K562 (cell line): ENCODE measurements around the gene NAGPA. TPM values are rescaled to one million over a fixed set of nuclear protein-coding genes. Genes with fewer than 3 reads are reported as not detected.

ENCODE experiments used
- CBX8 ChIP-seq: fragments of 200-600 bp; sonication (generic); IDR thresholded peaks from 2 replicates; pipeline ENCODE4 v1.6.1; 2012; ENCODE audit warnings: borderline replicate concordance, mixed run types, low read depth, mild to moderate bottlenecking, moderate library complexity, mixed read lengths, low read length, control low read depth, inconsistent platforms; ENCODE audit not compliant: poor library complexity, severe bottlenecking; ENCODE audit errors: extremely low read depth
- HSF4 ChIP-seq: fragments of 250-450 bp; sonication (Bioruptor Pico); IDR thresholded peaks from 2 replicates; pipeline ENCODE4 v2.1.2; 2022; ENCODE audit warnings: mild to moderate bottlenecking, moderate library complexity, borderline replicate concordance
- MNT ChIP-seq, 2 experiments: fragments of 450-650 bp; conservative IDR thresholded peaks; 2 replicates each; pipeline ENCODE4 v1.6.1; 2017; ENCODE audit warnings: mild to moderate bottlenecking in 2 of 2, moderate library complexity in 2 of 2
- SMARCB1 ChIP-seq: IDR thresholded peaks from 2 replicates; pipeline ENCODE4 v1.6.1; 2011; ENCODE audit warnings: improper control_type of control experiment, low read depth; ENCODE audit not compliant: insufficient read length
- SMARCE1 ChIP-seq: fragments of 450-650 bp; IDR thresholded peaks from 2 replicates; pipeline ENCODE4 v1.7.1; 2016; ENCODE audit warnings: mild to moderate bottlenecking
- ZNF318 ChIP-seq, 2 experiments: fragments of 450-650 bp; IDR thresholded peaks; 2 replicates each; pipeline ENCODE4 v1.6.1; 2016; ENCODE audit warnings: mild to moderate bottlenecking in 2 of 2, borderline replicate concordance in 1 of 2, low read depth in 1 of 2, moderate library complexity in 1 of 2
- ZNF583 ChIP-seq: fragments of 250-450 bp; sonication (Bioruptor Pico); IDR thresholded peaks from 2 replicates; pipeline ENCODE4 v1.4.0; 2020
- polyA plus RNA-seq, 8 experiments: library from polyadenylated mRNA; depleted of rRNA in 4 of 8; stranded (reverse) in 5 of 8; unstranded in 3 of 8; fragments of >200 nt; fragmentation: Nextera tagmentation in 2 of 8; fragmentation: Illumina TruSeq in 1 of 8; extraction: Ambion mirVana in 2 of 8; extraction: Trizol in 1 of 8; gene quantifications; 2 replicates each; pipeline versions ENCODE4 v1.2.1 to v1.2.3, GENCODE V29; 2011 to 2014; ENCODE audit warnings: inconsistent platforms in 1 of 8, missing spikeins in 1 of 8
- total RNA-seq, 7 experiments: library from RNA; depleted of rRNA in 6 of 7; stranded (reverse); fragments of >200 nt in 6 of 7; fragmentation: Illumina TruSeq in 2 of 7; extraction: Trizol in 2 of 7; gene quantifications; 2 replicates each; pipeline versions ENCODE4 v1.2.1 to v1.2.3, GENCODE V29; 2011 to 2021; ENCODE audit warnings: low replicate concordance in 1 of 7

The NAGPA gene
- total and polyA plus RNA-seq, 9 of the 15 experiments (the other 6 are each of a cell fraction or from before 2014, with no cell fraction given): 0.15 to 12.7 (median 4.6) TPM

GRCh38 chr16:4987250-4987579, 46.5 kb downstream of the NAGPA start (continued):
- TF ChIP-seq CBX8: no peak
- no peak for TF ChIP-seq SMARCE1
- no peak for TF ChIP-seq HSF4 (CRISPR knock-in tag)
- no peak for TF ChIP-seq SMARCB1
- no peak for TF ChIP-seq ZNF583
- no peak for TF ChIP-seq MNT (conservative IDR thresholded peaks at IDR 0.05)
- no peak for TF ChIP-seq ZNF318 (IDR thresholded peaks at IDR 0.05; ENCODE audit: borderline replicate concordance in 1 of 2, low read depth in 1 of 2)
